ENCODE data around the gene ENG.

- TF ChIP-seq CTCF (IDR thresholded peaks at IDR 0.05; ENCODE audit: borderline replicate concordance, extremely low read depth, low read length, poor library complexity, severe bottlenecking) (peak; percentile 29), EZH2 (IDR thresholded peaks at IDR 0.05; ENCODE audit: borderline replicate concordance, low read depth, low read length, severe bottlenecking) (no peak)
These were observed 29.0 kb downstream of the ENG start for GRCh38 chr9:127825319-127826051.

All from DND-41 (cell line).